Endothelial cell of umbilical vein (primary cell): ENCODE results near the gene MYO9A. TPM values are rescaled to one million over a fixed set of nuclear protein-coding genes. Genes with fewer than 3 reads are reported as not detected.

Source experiments
- BruUV-seq: library from RNA; stranded (reverse); fragments of 400-500 nt; replicated peaks from 2 replicates; lab custom pipeline; 2021; lab: Mats Ljungman, UMichigan
- CTCF ChIA-PET: fragments of 300-600, 350-600 bp; sonication (Branson Sonifier 250); formaldehyde crosslinking; loops from one replicate; lab custom pipeline; 2021; ENCODE audit warnings: antibody characterized with exemption, inconsistent platforms; lab: Charles Lee
- POLR2A ChIA-PET: fragments of 300-600, 350-600 bp; sonication (Branson Sonifier 250); formaldehyde crosslinking; loops from one replicate; lab custom pipeline; 2021; ENCODE audit warnings: antibody characterized with exemption, inconsistent platforms; lab: Charles Lee
- DNase-seq: peaks from one replicate; pipeline ENCODE4 v3.0.0-alpha.2; 2011; ENCODE audit warnings: low read depth, low spot score
- FAIRE-seq: peaks from 2 replicates; lab custom pipeline; 2011; peaks lifted over from hg19 to GRCh38; lab: Jason Lieb, UNC
- H2AFZ ChIP-seq: 2 replicates; pipeline ENCODE4 v1.6.0; 2012; ENCODE audit warnings: low read depth, low read length, control low read depth, inconsistent platforms
- H3K27ac ChIP-seq: 2 replicates; pipeline ENCODE4 v1.5.1; 2011; ENCODE audit warnings: low read depth, mild to moderate bottlenecking, control low read depth, low read length, moderate library complexity; ENCODE audit not compliant: insufficient read depth
- H3K27me3 ChIP-seq, 2 experiments: 2 replicates each; pipeline versions ENCODE4 v1.6.0 to v1.6.1; 2011; ENCODE audit warnings: low read length in 2 of 2, mixed read lengths in 1 of 2; ENCODE audit not compliant: control insufficient read depth in 2 of 2, insufficient read depth in 2 of 2
- H3K36me3 ChIP-seq, 2 experiments: 2 replicates in 1 of 2; 3 replicates in 1 of 2; pipeline ENCODE4 v1.5.1; 2011; ENCODE audit warnings: low read length in 2 of 2, mild to moderate bottlenecking in 1 of 2, moderate library complexity in 1 of 2; ENCODE audit not compliant: control insufficient read depth in 2 of 2, insufficient read depth in 2 of 2; ENCODE audit errors: extremely low read depth in 1 of 2
- H3K4me1 ChIP-seq: 3 replicates; pipeline ENCODE4 v1.5.1; 2011; ENCODE audit warnings: mild to moderate bottlenecking, low read length; ENCODE audit not compliant: control insufficient read depth, insufficient read depth; ENCODE audit errors: extremely low read depth
- H3K4me2 ChIP-seq: 2 replicates; pipeline ENCODE4 v1.6.1; 2011; ENCODE audit warnings: low read length, control low read depth, mixed read lengths; ENCODE audit not compliant: insufficient read depth
- H3K4me3 ChIP-seq, 3 experiments: fragments of 200-600 bp in 1 of 3; sonication (generic), shearing (Covaris generic) in 1 of 3; replicated peaks in 1 of 3; 2 replicates each; pipeline ENCODE4 v1.5.1; 2011 to 2016; ENCODE audit warnings: control low read depth in 3 of 3, low read length in 3 of 3, mild to moderate bottlenecking in 2 of 3, inconsistent platforms in 1 of 3, low read depth in 1 of 3, moderate library complexity in 1 of 3; ENCODE audit not compliant: insufficient read depth in 1 of 3
- H3K79me2 ChIP-seq: 2 replicates; pipeline ENCODE4 v1.6.0; 2012; ENCODE audit warnings: low read length, inconsistent platforms; ENCODE audit not compliant: control insufficient read depth, insufficient read depth
- H3K9ac ChIP-seq: replicated peaks from 2 replicates; pipeline ENCODE3; 2011; ENCODE audit warnings: low read length, control low read depth; ENCODE audit not compliant: insufficient read depth; ENCODE audit errors: extremely low read depth
- H3K9me1 ChIP-seq: replicated peaks from 3 replicates; pipeline ENCODE4 v1.6.0; 2011; ENCODE audit warnings: mild to moderate bottlenecking, low read length; ENCODE audit not compliant: control insufficient read depth, insufficient read depth; ENCODE audit errors: extremely low read depth
- H3K9me3 ChIP-seq: replicated peaks from 2 replicates; pipeline ENCODE4 v1.5.1; 2012; ENCODE audit warnings: low read length, inconsistent platforms; ENCODE audit not compliant: control insufficient read depth, insufficient read depth
- H4K20me1 ChIP-seq: replicated peaks from 2 replicates; pipeline ENCODE3; 2011; ENCODE audit warnings: mild to moderate bottlenecking, low read length; ENCODE audit not compliant: control insufficient read depth, insufficient read depth; ENCODE audit errors: extremely low read depth
- EZH2 ChIP-seq: IDR thresholded peaks from 2 replicates; pipeline ENCODE4 v1.6.1; 2012; ENCODE audit warnings: borderline replicate concordance, low read depth, mild to moderate bottlenecking, moderate library complexity, low read length, inconsistent platforms; ENCODE audit not compliant: severe bottlenecking
- FOS ChIP-seq: IDR thresholded peaks from 2 replicates; pipeline ENCODE4 v1.6.1; 2011; ENCODE audit warnings: mild to moderate bottlenecking, low read length, moderate library complexity, borderline replicate concordance; ENCODE audit not compliant: insufficient read depth
- GATA2 ChIP-seq: IDR thresholded peaks from 2 replicates; pipeline ENCODE4 v1.7.0; 2011; ENCODE audit warnings: low read depth, mild to moderate bottlenecking, moderate library complexity, mixed read lengths, low read length; ENCODE audit not compliant: insufficient read length, insufficient read depth
- JUN ChIP-seq: IDR thresholded peaks from 2 replicates; pipeline ENCODE4 v1.6.1; 2011; ENCODE audit warnings: borderline replicate concordance, low read depth; ENCODE audit not compliant: insufficient read length, insufficient read depth
- MAX ChIP-seq: IDR thresholded peaks from 2 replicates; pipeline ENCODE4 v1.6.1; 2011; ENCODE audit not compliant: insufficient read depth, insufficient read length
- MYC ChIP-seq: IDR thresholded peaks from one replicate; pipeline ENCODE4 v1.6.1; 2011; ENCODE audit warnings: mild to moderate bottlenecking, low read depth, low read length
- POLR2A ChIP-seq: IDR thresholded peaks from 2 replicates; pipeline ENCODE4 v1.6.1; 2012; ENCODE audit warnings: low read depth, mild to moderate bottlenecking, control low read depth, low read length
- POLR2AphosphoS5 ChIP-seq: IDR thresholded peaks from 2 replicates; pipeline ENCODE4 v1.6.1; 2012; ENCODE audit warnings: low read depth, mild to moderate bottlenecking, control low read depth, low read length, moderate library complexity; ENCODE audit not compliant: insufficient read depth
- dilution Hi-C: fragments of 300-500 bp; cut with MboI; formaldehyde crosslinking; loops from one replicate; pipeline ENCODE4 v1.15.0; 2019; ENCODE audit warnings: low sequenced_read_pairs; ENCODE audit not compliant: extremely low pct_ligation_motif_present
- intact Hi-C: fragments of 100-400 bp; cut with micrococcal nuclease; formaldehyde crosslinking; loops from one replicate; pipeline ENCODE4 v1.10.0; 2022
- polyA plus RNA-seq, 4 experiments: library from polyadenylated mRNA; depleted of rRNA in 3 of 4; stranded (reverse) in 3 of 4; unstranded in 1 of 4; fragments of >200 nt; gene quantifications; 2 replicates each; pipeline versions ENCODE4 v1.2.1 to v1.2.3, GENCODE V29; 2011 to 2012; ENCODE audit warnings: missing spikeins in 1 of 4
- total RNA-seq: library from RNA; stranded (reverse); gene quantifications from 2 replicates; pipeline ENCODE4 v1.2.3, GENCODE V29; 2021
- TF ChIP-seq, protein P1 (sequence below), 2 donors: IDR thresholded peaks; 1 replicate in 1 of 2; 2 replicates in 1 of 2; pipeline ENCODE4 v1.5.1; 2011; ENCODE audit warnings: low read length in 2 of 2, mild to moderate bottlenecking in 2 of 2, moderate library complexity in 2 of 2, control low read depth in 1 of 2, inconsistent platforms in 1 of 2, low read depth in 1 of 2; ENCODE audit not compliant: insufficient read depth in 1 of 2; ENCODE audit errors: extremely low read depth in 1 of 2

The MYO9A gene
- total and polyA plus RNA-seq, 2 donors (not counting 3 experiments of a cell fraction or from before 2014, with no cell fraction given) = 6.4 to 30.3 TPM

GRCh38 chr15:71777216-71777943 lies 340.6 kb downstream of the MYO9A start:
- Histone ChIP-seq H4K20me1 (no peaks in the 10 kb centered on the region), H3K9me3 (no peaks in the 10 kb centered on the region), H3K27me3 (no peaks in the 10 kb centered on the region), H2AFZ (no peak overlapping the region), H3K4me1 (peaks cover 16% of the 10 kb centered on the region), H3K9me1 (no peaks in the 10 kb centered on the region), H3K27ac (no peak overlapping the region), H3K4me2 (no peak overlapping the region), H3K9ac (no peak overlapping the region), H3K36me3 (no peaks in the 10 kb centered on the region), H3K4me3 (no peak overlapping the region), H3K79me2 (no peaks in the 10 kb centered on the region)
- TF ChIP-seq FOS (no peak), EZH2 (no peak), POLR2A (no peak), JUN (no peak), POLR2AphosphoS5 (no peak), MAX (no peak), GATA2 (no peak), MYC (no peak)
- TF ChIP-seq, protein P1, sequence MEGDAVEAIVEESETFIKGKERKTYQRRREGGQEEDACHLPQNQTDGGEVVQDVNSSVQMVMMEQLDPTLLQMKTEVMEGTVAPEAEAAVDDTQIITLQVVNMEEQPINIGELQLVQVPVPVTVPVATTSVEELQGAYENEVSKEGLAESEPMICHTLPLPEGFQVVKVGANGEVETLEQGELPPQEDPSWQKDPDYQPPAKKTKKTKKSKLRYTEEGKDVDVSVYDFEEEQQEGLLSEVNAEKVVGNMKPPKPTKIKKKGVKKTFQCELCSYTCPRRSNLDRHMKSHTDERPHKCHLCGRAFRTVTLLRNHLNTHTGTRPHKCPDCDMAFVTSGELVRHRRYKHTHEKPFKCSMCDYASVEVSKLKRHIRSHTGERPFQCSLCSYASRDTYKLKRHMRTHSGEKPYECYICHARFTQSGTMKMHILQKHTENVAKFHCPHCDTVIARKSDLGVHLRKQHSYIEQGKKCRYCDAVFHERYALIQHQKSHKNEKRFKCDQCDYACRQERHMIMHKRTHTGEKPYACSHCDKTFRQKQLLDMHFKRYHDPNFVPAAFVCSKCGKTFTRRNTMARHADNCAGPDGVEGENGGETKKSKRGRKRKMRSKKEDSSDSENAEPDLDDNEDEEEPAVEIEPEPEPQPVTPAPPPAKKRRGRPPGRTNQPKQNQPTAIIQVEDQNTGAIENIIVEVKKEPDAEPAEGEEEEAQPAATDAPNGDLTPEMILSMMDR (IDR thresholded peaks at IDR 0.05; ENCODE audit: extremely low read depth in 1 of 2, insufficient read depth in 1 of 2, low read depth in 1 of 2, low read length in 2 of 2) = no peak
- dilution Hi-C loops = no loop called here
- ChIA-PET CTCF (interaction anchor here (0.8 to 5.1 kb wide), 2 partner anchors 23 to 25 kb away, joined by 3 to 81 read pairs; no protein-coding TSS in a partner anchor), POLR2A (no interaction called here)
- no TSS peak for BruUV-seq
- FAIRE-seq (no peak), DNase-seq (no peak)
- intact Hi-C loops = no loop called here
